HCT116 (cell line): ENCODE data around the gene HOXA13. TPM values are rescaled to one million over a fixed set of nuclear protein-coding genes. Genes with fewer than 3 reads are reported as not detected.

Experiments used
- ATAC-seq: fragments of 200-7000 bp; cut with Tn5 transposase; 2 replicates; pipeline ENCODE4 v1.9.1; 2020; ENCODE audit warnings: mild to moderate bottlenecking, moderate library complexity
- BruUV-seq: library from RNA; stranded (reverse); fragments of 400-500 nt; replicated peaks from 2 replicates; lab custom pipeline; 2021; lab: Mats Ljungman, UMichigan
- CTCF ChIA-PET: fragments of 300-600 bp; sonication (Branson Sonifier 250); formaldehyde crosslinking; loops from one replicate; lab custom pipeline; 2021; ENCODE audit warnings: antibody characterized with exemption; lab: Charles Lee
- POLR2A ChIA-PET: fragments of 300-600, 350-600 bp; sonication (Branson Sonifier 250); formaldehyde crosslinking; loops from one replicate; lab custom pipeline; 2021; ENCODE audit warnings: antibody characterized with exemption; lab: Charles Lee
- RAD21 ChIA-PET, 2 experiments: fragments of 300-600 bp; sonication (Branson Sonifier 250); formaldehyde crosslinking; loops; one replicate each; lab custom pipeline; 2023; ENCODE audit warnings: low total read pairs in 2 of 2; ENCODE audit not compliant: uncharacterized antibody in 2 of 2, unreplicated experiment in 2 of 2, low non-redundant PET in 1 of 2; lab: Charles Lee
- DNase-seq: peaks from one replicate; pipeline ENCODE4 v3.0.0-alpha.2; 2010; ENCODE audit warnings: low read depth, low spot score
- H2AFZ ChIP-seq: fragments of 200-600 bp; shearing (Covaris generic), sonication (generic); 2 replicates; pipeline ENCODE4 v1.6.1; 2017; ENCODE audit warnings: low read depth, mixed run types, mixed read lengths, antibody characterized with exemption, low read length; ENCODE audit not compliant: poor library complexity, severe bottlenecking
- H3K27ac ChIP-seq: 2 replicates; pipeline ENCODE4 v1.5.1; 2012; ENCODE audit warnings: low read depth, low read length
- H3K27me3 ChIP-seq: fragments of 200-600 bp; sonication (generic); 2 replicates; pipeline ENCODE4 v1.6.1; 2016; ENCODE audit warnings: mixed run types, low read length, mixed read lengths; ENCODE audit not compliant: insufficient read depth
- H3K36me3 ChIP-seq, 2 experiments: fragments of 200-500 bp in 1 of 2; fragments of 200-600 bp in 1 of 2; sonication (Bioruptor generic) in 1 of 2; sonication (generic) in 1 of 2; 2 replicates each; pipeline versions ENCODE4 v1.5.1 to v1.6.1; 2014 to 2016; ENCODE audit warnings: low read length in 2 of 2, inconsistent platforms in 1 of 2, mixed read lengths in 1 of 2, mixed run types in 1 of 2; ENCODE audit not compliant: insufficient read depth in 2 of 2, control insufficient read depth in 1 of 2
- H3K4me1 ChIP-seq, 2 experiments: fragments of 200-600 bp in 1 of 2; sonication (generic) in 1 of 2; 2 replicates each; pipeline versions ENCODE4 v1.5.1 to v1.6.1; 2012 to 2017; ENCODE audit warnings: low read length in 2 of 2, inconsistent platforms in 1 of 2, mild to moderate bottlenecking in 1 of 2, mixed read lengths in 1 of 2, mixed run types in 1 of 2, moderate library complexity in 1 of 2; ENCODE audit not compliant: insufficient read depth in 2 of 2, control insufficient read depth in 1 of 2
- H3K4me2 ChIP-seq: fragments of 200-600 bp; sonication (generic); 2 replicates; pipeline ENCODE4 v1.6.1; 2017; ENCODE audit warnings: mixed run types, low read length, mixed read lengths
- H3K4me3 ChIP-seq, 2 experiments: fragments of 200-600 bp in 1 of 2; sonication (generic) in 1 of 2; replicated peaks in 1 of 2; 2 replicates each; pipeline ENCODE4 v1.5.1; 2011 to 2016; ENCODE audit warnings: low read length in 2 of 2, control low read depth in 1 of 2, low read depth in 1 of 2, mild to moderate bottlenecking in 1 of 2, mixed read lengths in 1 of 2, mixed run types in 1 of 2
- H3K79me2 ChIP-seq: fragments of 200-600 bp; sonication (generic); 2 replicates; pipeline ENCODE4 v1.6.1; 2017; ENCODE audit warnings: mild to moderate bottlenecking, mixed run types, low read length, moderate library complexity, mixed read lengths; ENCODE audit not compliant: insufficient read depth
- H3K9ac ChIP-seq: fragments of 200-600 bp; sonication (generic); 2 replicates; pipeline ENCODE4 v1.6.1; 2016; ENCODE audit warnings: low read length, mixed read lengths
- H3K9me2 ChIP-seq: fragments of 200-600 bp; sonication (generic), shearing (Covaris generic); 2 replicates; pipeline ENCODE4 v1.6.1; 2017; ENCODE audit warnings: mixed run types, mild to moderate bottlenecking, moderate library complexity; ENCODE audit not compliant: insufficient read depth
- H3K9me3 ChIP-seq, 2 experiments: fragments of 200-500 bp in 1 of 2; fragments of 200-600 bp in 1 of 2; sonication (Bioruptor generic) in 1 of 2; sonication (generic) in 1 of 2; 2 replicates each; pipeline ENCODE4 v1.6.1; 2014 to 2017; ENCODE audit warnings: low read length in 2 of 2, mixed read lengths in 2 of 2, inconsistent platforms in 1 of 2, low read depth in 1 of 2, mild to moderate bottlenecking in 1 of 2, mixed run types in 1 of 2, moderate library complexity in 1 of 2; ENCODE audit not compliant: control insufficient read depth in 1 of 2, insufficient read depth in 1 of 2
- H4K20me1 ChIP-seq: fragments of 200-600 bp; sonication (generic), shearing (Covaris generic); 2 replicates; pipeline ENCODE4 v1.6.1; 2017; ENCODE audit warnings: mixed run types, mild to moderate bottlenecking, moderate library complexity; ENCODE audit not compliant: insufficient read depth
- ATF3 ChIP-seq: IDR thresholded peaks from 2 replicates; pipeline ENCODE4 v1.6.1; 2012
- CEBPB ChIP-seq: IDR thresholded peaks from 2 replicates; pipeline ENCODE4 v1.6.1; 2012; ENCODE audit warnings: low read depth
- CTCF ChIP-seq, 3 experiments: fragments of 200-600 bp in 1 of 3; sonication (generic) in 1 of 3; IDR thresholded peaks in 2 of 3; conservative IDR thresholded peaks in 1 of 3; 2 replicates each; pipeline ENCODE4 v1.5.1; 2012 to 2017; ENCODE audit warnings: low read depth in 2 of 3, low read length in 2 of 3, antibody characterized with exemption in 1 of 3, borderline replicate concordance in 1 of 3, control low read depth in 1 of 3, mild to moderate bottlenecking in 1 of 3, mixed read lengths in 1 of 3, mixed run types in 1 of 3, moderate library complexity in 1 of 3; ENCODE audit not compliant: insufficient read depth in 1 of 3
- EGR1 ChIP-seq: IDR thresholded peaks from 2 replicates; pipeline ENCODE4 v1.6.1; 2012; ENCODE audit warnings: low read depth
- ELF1 ChIP-seq: IDR thresholded peaks from 2 replicates; pipeline ENCODE4 v1.6.1; 2012; ENCODE audit warnings: low read depth, borderline replicate concordance
- EZH2 ChIP-seq: fragments of 200-600 bp; sonication (generic); IDR thresholded peaks from 2 replicates; pipeline ENCODE4 v1.6.1; 2017; ENCODE audit warnings: antibody characterized with exemption, mixed run types
- FOSL1 ChIP-seq: IDR thresholded peaks from 2 replicates; pipeline ENCODE4 v1.6.1; 2012; ENCODE audit warnings: low read depth
- POLR2A ChIP-seq: IDR thresholded peaks from 2 replicates; pipeline ENCODE4 v1.7.0; 2011; ENCODE audit warnings: borderline replicate concordance; ENCODE audit not compliant: insufficient read depth, insufficient read length; ENCODE audit errors: extremely low read depth
- POLR2AphosphoS5 ChIP-seq: IDR thresholded peaks from 2 replicates; pipeline ENCODE4 v1.6.1; 2011; ENCODE audit warnings: mild to moderate bottlenecking, low read depth, low read length, moderate library complexity
- REST ChIP-seq: IDR thresholded peaks from 2 replicates; pipeline ENCODE4 v1.6.1; 2012; ENCODE audit warnings: low read depth
- SIN3A ChIP-seq: IDR thresholded peaks from 2 replicates; pipeline ENCODE4 v1.6.1; 2012; ENCODE audit warnings: low read depth
- SRF ChIP-seq: IDR thresholded peaks from 2 replicates; pipeline ENCODE4 v1.6.1; 2012; ENCODE audit warnings: low read depth
- ZBTB33 ChIP-seq: IDR thresholded peaks from 2 replicates; pipeline ENCODE4 v1.6.1; 2011; ENCODE audit warnings: mild to moderate bottlenecking, low read length, moderate library complexity; ENCODE audit not compliant: insufficient replicate concordance; ENCODE audit errors: extremely low read depth
- ZFX ChIP-seq: fragments of 450-650 bp; IDR thresholded peaks from 2 replicates; pipeline ENCODE4 v1.6.1; 2017
- intact Hi-C: fragments of 100-400 bp; cut with micrococcal nuclease; formaldehyde crosslinking; loops from 2 replicates; pipeline ENCODE4 v1.10.0; 2022
- total RNA-seq: library from RNA; stranded (reverse); gene quantifications from one replicate; pipeline ENCODE4 v1.2.1, GENCODE V29; 2021; ENCODE audit not compliant: unreplicated experiment

HOXA13 gene
- total RNA-seq, 1 experiment from 2014 or later = 3.6 TPM

GRCh38 chr7:27242154-27242553, 42.3 kb upstream of the HOXA13 start (continued):
- TF ChIP-seq ELF1 = no peak

GRCh38 chr7:27241189-27242056, 41.5 kb upstream of the HOXA13 start:
- Histone ChIP-seq H3K4me3 (no peak overlapping the region), H4K20me1 (no peaks in the 10 kb centered on the region), H2AFZ (no peak overlapping the region), H3K36me3 (no peaks in the 10 kb centered on the region), H3K9me2 (no peaks in the 10 kb centered on the region), H3K27me3 (no peaks in the 10 kb centered on the region), H3K4me1 (no peaks in the 10 kb centered on the region), H3K27ac (no peak overlapping the region), H3K9me3 (no peaks in the 10 kb centered on the region), H3K9ac (no peak overlapping the region)
- ChIA-PET RAD21 (no interaction called here), CTCF (no interaction called here), POLR2A (no interaction called here)
- BruUV-seq = no TSS peak
- no peak for DNase-seq
- no peak for TF ChIP-seq ATF3
- no peak for TF ChIP-seq EGR1
- TF ChIP-seq REST = no peak
- no peak for TF ChIP-seq ELF1
- TF ChIP-seq SRF = no peak
- TF ChIP-seq CEBPB = no peak
- no peak for TF ChIP-seq POLR2A
- no peak for TF ChIP-seq CTCF (IDR thresholded peaks at IDR 0.05 in 2 of 3, conservative IDR thresholded peaks at IDR 0.05 in 1 of 3; ENCODE audit: borderline replicate concordance in 1 of 3, insufficient read depth in 1 of 3, low read depth in 2 of 3, low read length in 2 of 3)
- TF ChIP-seq ZFX = no peak
- TF ChIP-seq ZBTB33 = no peak
- no peak for TF ChIP-seq SIN3A
- no peak for TF ChIP-seq FOSL1
- TF ChIP-seq POLR2AphosphoS5 = no peak
- TF ChIP-seq EZH2 = no peak
- TF ChIP-seq, all 23 proteins: peak for 0
- Histone ChIP-seq H3K79me2 (no peaks in the 10 kb centered on the region), H3K4me2 (no peak overlapping the region)
- ATAC-seq = no peak
- intact Hi-C loops = no loop called here
